HepG2 (cell line): Measurements from ENCODE around the gene TMEM154. TPM values are rescaled to one million over a fixed set of nuclear protein-coding genes. Genes with fewer than 3 reads are reported as not detected.

Experiments
- ATAC-seq: fragments of 200-7000 bp; cut with Tn5 transposase; 3 replicates; pipeline ENCODE4 v1.9.1; 2020; ENCODE audit warnings: mild to moderate bottlenecking, moderate library complexity
- BruUV-seq: library from RNA; stranded (reverse); fragments of 400-500 nt; replicated peaks from 2 replicates; lab custom pipeline; 2021; lab: Mats Ljungman, UMichigan
- CTCF ChIA-PET: fragments of 300-600 bp; formaldehyde crosslinking; extraction: SDS; loops from one replicate; lab custom pipeline; 2021; ENCODE audit warnings: low total read pairs, inconsistent platforms, low intra/inter-chr PET ratio; lab: Yijun Ruan, JAX
- POLR2A ChIA-PET: fragments of 350-600 bp; sonication (Branson Sonifier 250); formaldehyde crosslinking; loops from one replicate; lab custom pipeline; 2020; ENCODE audit warnings: antibody characterized with exemption, inconsistent platforms; lab: Yijun Ruan, JAX
- DNase-seq: peaks from one replicate; pipeline ENCODE4 v3.0.0-alpha.2; 2015; ENCODE audit warnings: low spot score
- FAIRE-seq: peaks from 3 replicates; lab custom pipeline; 2011; peaks lifted over from hg19 to GRCh38; lab: Jason Lieb, UNC
- H2AFZ ChIP-seq: one replicate; pipeline ENCODE4 v1.6.1; 2011; ENCODE audit warnings: low read length, inconsistent platforms
- H3K27ac ChIP-seq: fragments of 300-600 bp; 3 replicates; pipeline ENCODE4 v1.8.0; 2011; ENCODE audit warnings: mixed run types, mild to moderate bottlenecking, mixed read lengths, low read length, inconsistent platforms; ENCODE audit not compliant: insufficient read depth; ENCODE audit errors: extremely low read length
- H3K27me3 ChIP-seq, 2 experiments: fragments of 200-600 bp in 1 of 2; 2 replicates in 1 of 2; 3 replicates in 1 of 2; pipeline versions ENCODE4 v1.6.0 to v1.8.0; 2011; ENCODE audit warnings: low read length in 2 of 2, mild to moderate bottlenecking in 2 of 2, moderate library complexity in 2 of 2, inconsistent platforms in 1 of 2; ENCODE audit not compliant: insufficient read depth in 2 of 2, control insufficient read depth in 1 of 2
- H3K36me3 ChIP-seq, 2 experiments: fragments of 200-600 bp in 1 of 2; replicated peaks in 1 of 2; 2 replicates in 1 of 2; 3 replicates in 1 of 2; pipeline versions ENCODE4 v1.5.1 to v1.8.0; 2011; ENCODE audit warnings: low read length in 2 of 2, inconsistent platforms in 1 of 2; ENCODE audit not compliant: insufficient read depth in 2 of 2, control insufficient read depth in 1 of 2
- H3K4me1 ChIP-seq: 2 replicates; pipeline ENCODE4 v1.5.1; 2012; ENCODE audit warnings: low read length, inconsistent platforms; ENCODE audit not compliant: insufficient read depth
- H3K4me2 ChIP-seq: 2 replicates; pipeline ENCODE4 v1.6.0; 2011; ENCODE audit warnings: low read depth, low read length, inconsistent platforms
- H3K4me3 ChIP-seq, 3 experiments: fragments of 200-600 bp in 1 of 3; sonication (generic), shearing (Covaris generic) in 1 of 3; replicated peaks in 1 of 3; 2 replicates each; pipeline ENCODE4 v1.5.1; 2011 to 2016; ENCODE audit warnings: low read length in 3 of 3, inconsistent platforms in 2 of 3, low read depth in 2 of 3, mild to moderate bottlenecking in 2 of 3, control low read depth in 1 of 3, mixed read lengths in 1 of 3; ENCODE audit not compliant: insufficient read depth in 1 of 3
- H3K79me2 ChIP-seq: one replicate; pipeline ENCODE4 v1.6.1; 2011; ENCODE audit warnings: low read length, inconsistent platforms; ENCODE audit not compliant: insufficient read depth
- H3K9ac ChIP-seq: 2 replicates; pipeline ENCODE4 v1.6.0; 2011; ENCODE audit warnings: mild to moderate bottlenecking, low read depth, low read length, inconsistent platforms; ENCODE audit not compliant: insufficient read depth
- H3K9me3 ChIP-seq: 2 replicates; pipeline ENCODE4 v1.5.1; 2012; ENCODE audit warnings: mild to moderate bottlenecking, low read length
- H4K20me1 ChIP-seq: 2 replicates; pipeline ENCODE4 v1.6.0; 2011; ENCODE audit warnings: inconsistent platforms, mild to moderate bottlenecking, low read length, moderate library complexity; ENCODE audit not compliant: insufficient read depth
- MAZ ChIP-seq, 2 experiments: sonication (generic) in 1 of 2; formaldehyde crosslinking in 1 of 2; IDR thresholded peaks; 2 replicates each; pipeline versions ENCODE4 v1.5.0 to v1.6.1; 2012 to 2020; ENCODE audit warnings: low read depth in 2 of 2, mild to moderate bottlenecking in 2 of 2, borderline replicate concordance in 1 of 2, improper control_type of control experiment in 1 of 2, low read length in 1 of 2, missing genetic modification reagents in 1 of 2, moderate library complexity in 1 of 2
- MIER3 ChIP-seq: IDR thresholded peaks from 2 replicates; pipeline ENCODE4 v1.6.1; 2016; ENCODE audit warnings: missing compliant biosample characterization, borderline replicate concordance
- ZSCAN31 ChIP-seq: sonication (generic); formaldehyde crosslinking; IDR thresholded peaks from 2 replicates; pipeline ENCODE4 v1.5.0; 2020; ENCODE audit warnings: low read depth, mild to moderate bottlenecking, missing genetic modification reagents
- WGBS: methylation state at CpG from one replicate; pipeline ENCODE4 v1.1.6; 2017; ENCODE audit warnings: low lambda C conversion rate; 5-methylcytosine and 5-hydroxymethylcytosine counted together
- in situ Hi-C: cut with HindIII; loops from 2 replicates; pipeline ENCODE4 v1.10.0; 2017; ENCODE audit warnings: low pct_unique_long_range_greater_than_20kb; ENCODE audit not compliant: extremely low pct_ligation_motif_present
- intact Hi-C: fragments of 100-400 bp; cut with micrococcal nuclease; formaldehyde crosslinking; loops from one replicate; pipeline ENCODE4 v1.10.0; 2022; ENCODE audit not compliant: unreplicated experiment
- polyA plus RNA-seq, 8 experiments: library from polyadenylated mRNA; depleted of rRNA in 3 of 8; stranded (reverse) in 7 of 8; unstranded in 1 of 8; fragments of >200 nt; fragmentation: Illumina TruSeq in 4 of 8; extraction: Trizol in 4 of 8; gene quantifications; 2 replicates each; pipeline versions ENCODE4 v1.2.1 to v1.2.3, GENCODE V29; 2011 to 2016; ENCODE audit warnings: low read depth in 4 of 8, missing spikeins in 1 of 8, mixed read lengths in 1 of 8; ENCODE audit not compliant: insufficient read depth in 1 of 8
- total RNA-seq, 5 experiments: library from RNA; depleted of rRNA; stranded (reverse); fragments of >200 nt; fragmentation: Illumina TruSeq; extraction: Trizol; gene quantifications; 2 replicates each; pipeline ENCODE4 v1.2.3, GENCODE V29; 2016; ENCODE audit warnings: low read depth in 1 of 5
- TF ChIP-seq, protein P1 (sequence below): sonication (generic); formaldehyde crosslinking; IDR thresholded peaks from 2 replicates; pipeline ENCODE4 v1.4.0; 2020; ENCODE audit warnings: low read depth, mild to moderate bottlenecking, missing genetic modification reagents

The TMEM154 gene
- total and polyA plus RNA-seq, 2 of the 13 experiments (the other 11 are each of a cell fraction or from before 2014, with no cell fraction given): 0.03 TPM; not detected in 1

DNA sequence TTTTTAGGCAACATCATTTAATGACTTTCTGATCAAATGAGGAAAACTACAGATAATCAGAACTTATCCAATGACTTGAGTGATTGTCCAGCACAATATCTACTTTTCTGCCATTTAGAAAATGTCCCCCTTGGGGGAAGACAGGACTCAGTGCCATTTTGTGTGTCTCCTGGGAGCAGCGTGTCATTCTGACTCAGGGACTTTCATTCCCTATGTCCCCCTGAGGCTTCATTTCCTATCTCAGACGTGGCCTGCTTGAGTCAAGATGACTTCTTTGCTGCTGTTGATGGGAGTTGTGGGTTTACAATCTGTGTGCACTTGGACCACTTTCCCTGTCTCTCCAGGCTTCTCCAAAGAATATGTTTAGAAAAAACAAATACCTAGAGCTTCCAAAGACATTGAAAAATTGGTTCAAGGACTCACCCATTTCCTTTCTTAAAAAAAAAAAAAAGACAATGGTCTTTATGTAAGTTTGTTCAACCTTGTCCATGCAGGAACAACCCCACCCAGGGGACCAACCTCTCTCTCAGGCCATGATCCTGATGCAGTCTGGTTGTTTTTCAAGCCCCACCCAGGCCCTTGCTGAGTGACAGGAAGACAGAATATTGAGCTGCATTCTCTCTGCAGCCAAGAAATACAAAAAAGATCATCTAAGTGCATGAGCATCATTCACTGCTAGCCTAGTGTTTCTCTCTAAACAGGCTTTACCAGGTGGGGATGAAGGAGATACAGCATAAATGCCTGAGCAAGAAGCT is 34.3 kb upstream of the TMEM154 start (continued):
- TF ChIP-seq MAZ (IDR thresholded peaks at IDR 0.05; ENCODE audit: borderline replicate concordance, low read depth, low read length) (no peak), MAZ (CRISPR knock-in tag; IDR thresholded peaks at IDR 0.05; ENCODE audit: low read depth) (no peak)

DNA sequence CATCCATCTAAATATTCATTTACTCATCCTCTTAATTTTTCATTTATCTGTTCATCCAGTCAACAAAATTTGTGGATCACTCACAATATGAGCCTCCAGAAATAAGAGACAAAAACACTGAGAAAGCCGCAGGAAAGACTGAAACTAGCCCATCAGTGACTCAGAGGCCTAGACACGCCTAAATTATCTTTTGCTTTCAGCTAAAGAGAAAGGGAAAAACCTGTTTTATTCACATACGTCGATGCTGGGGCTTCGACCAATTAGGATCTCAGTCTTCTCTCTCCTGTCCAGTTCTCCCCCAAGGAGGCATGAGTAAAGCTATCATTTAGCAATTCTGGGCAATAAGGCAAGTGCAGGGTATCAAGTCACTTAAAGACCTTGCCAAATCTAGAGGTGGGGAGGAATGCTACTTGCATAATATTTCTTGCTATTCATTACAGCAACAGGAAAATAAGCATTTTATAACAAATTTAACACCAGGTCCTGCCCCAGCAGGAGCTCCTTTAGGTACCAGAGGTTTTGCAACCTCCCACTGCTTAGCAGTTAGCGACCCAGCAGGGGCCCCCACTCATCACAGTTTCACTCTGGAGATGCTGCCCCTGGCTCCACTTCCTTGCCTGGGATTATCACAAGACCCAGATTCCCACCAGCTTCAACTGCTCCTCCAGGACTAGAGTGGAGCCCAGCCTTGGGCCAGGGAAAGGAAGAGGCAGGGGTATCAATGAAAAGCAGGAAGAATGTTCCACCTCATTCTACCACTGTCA is 30.1 kb upstream of the TMEM154 start:
- ATAC-seq (no peak), FAIRE-seq (no peak), DNase-seq (no peak)
- Histone ChIP-seq H3K9ac (no peak overlapping the region), H3K36me3 (no peaks in the 10 kb centered on the region), H3K4me1 (no peaks in the 10 kb centered on the region; the same call in 1 of the 2 replicates), H2AFZ (no peak overlapping the region), H3K79me2 (no peaks in the 10 kb centered on the region), H3K4me3 (no peak overlapping the region), H3K4me2 (no peak overlapping the region), H3K27me3 (no peaks in the 10 kb centered on the region; a peak in 1 of 5 replicates), H3K9me3 (no peaks in the 10 kb centered on the region), H4K20me1 (no peaks in the 10 kb centered on the region), H3K27ac (no peak overlapping the region)
- ChIA-PET CTCF (no interaction called here), POLR2A (no interaction called here)
- WGBS: 64% methylated on average over 6 of the region's 6 CpGs
- intact Hi-C loops (no loop called here), in situ Hi-C loops (no loop called here)
- no peak for TF ChIP-seq MIER3
- TF ChIP-seq, protein P1, sequence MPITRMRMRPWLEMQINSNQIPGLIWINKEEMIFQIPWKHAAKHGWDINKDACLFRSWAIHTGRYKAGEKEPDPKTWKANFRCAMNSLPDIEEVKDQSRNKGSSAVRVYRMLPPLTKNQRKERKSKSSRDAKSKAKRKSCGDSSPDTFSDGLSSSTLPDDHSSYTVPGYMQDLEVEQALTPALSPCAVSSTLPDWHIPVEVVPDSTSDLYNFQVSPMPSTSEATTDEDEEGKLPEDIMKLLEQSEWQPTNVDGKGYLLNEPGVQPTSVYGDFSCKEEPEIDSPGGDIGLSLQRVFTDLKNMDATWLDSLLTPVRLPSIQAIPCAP (CRISPR knock-in tag): no peak
- TF ChIP-seq ZSCAN31 (CRISPR knock-in tag): no peak
- BruUV-seq: no TSS peak
